Progenitor cell of endocrine pancreas (in vitro differentiated cells): ENCODE measurements around the gene DRG1. TPM values are rescaled to one million over a fixed set of nuclear protein-coding genes. Genes with fewer than 3 reads are reported as not detected.

Experiments used
- DNase-seq: peaks from one replicate; pipeline ENCODE4 v3.0.0; 2021; ENCODE audit warnings: low spot score; ENCODE audit not compliant: unreplicated experiment
- H3K27ac Mint-ChIP-seq: 2 replicates; pipeline ENCODE4 v1.8.0; 2021; ENCODE audit warnings: mild to moderate bottlenecking, moderate library complexity, mixed read lengths
- H3K27me3 Mint-ChIP-seq: 2 replicates; pipeline ENCODE4 v1.8.0; 2021; ENCODE audit warnings: mixed read lengths
- H3K36me3 Mint-ChIP-seq: 2 replicates; pipeline ENCODE4 v1.8.0; 2022; ENCODE audit warnings: mixed read lengths; ENCODE audit not compliant: insufficient read depth
- H3K4me1 Mint-ChIP-seq: 2 replicates; pipeline ENCODE4 v1.8.0; 2021; ENCODE audit warnings: low read depth, mixed read lengths
- H3K4me3 Mint-ChIP-seq: 2 replicates; pipeline ENCODE4 v1.8.0; 2021; ENCODE audit warnings: low read depth, mild to moderate bottlenecking, moderate library complexity, mixed read lengths
- H3K9me3 Mint-ChIP-seq: 2 replicates; pipeline ENCODE4 v1.8.0; 2021; ENCODE audit warnings: low read depth, mixed read lengths
- CTCF ChIP-seq: fragments of 200-600 bp; sonication (generic); IDR thresholded peaks from one replicate; pipeline ENCODE4 v1.5.0; 2021; ENCODE audit warnings: antibody characterized with exemption, mild to moderate bottlenecking; ENCODE audit not compliant: unreplicated experiment
- total RNA-seq: library from RNA; stranded (reverse); gene quantifications from 2 replicates; pipeline ENCODE4 v1.2.1, GENCODE V29; 2021

The DRG1 gene
- total RNA-seq, 1 donor from 2014 or later = 69.0 TPM

DNA sequence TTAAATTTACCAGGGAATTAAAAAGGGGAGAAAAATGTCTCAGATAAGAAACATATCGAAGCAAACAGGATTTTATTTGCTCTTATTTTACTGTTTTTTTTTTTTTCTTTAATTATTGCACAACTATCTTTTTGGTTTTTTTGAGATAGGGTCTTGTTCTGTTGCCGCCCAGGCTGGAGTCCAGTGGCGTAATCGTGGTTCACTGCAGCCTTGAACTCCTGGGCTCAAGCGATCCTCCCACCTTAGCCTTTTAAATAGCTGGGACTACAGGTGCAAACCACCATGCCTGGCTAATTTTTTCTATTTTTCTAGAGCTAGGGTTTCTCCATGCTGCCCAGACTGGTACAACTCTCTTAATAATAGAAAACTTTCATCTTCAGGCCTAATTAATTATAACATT is 32.5 kb downstream of the DRG1 start:
- Mint-ChIP-seq H3K36me3 (peaks cover 29% of the 10 kb centered on the region), H3K27ac (no peak overlapping the region), H3K4me3 (no peak overlapping the region), H3K4me1 (no peaks in the 10 kb centered on the region), H3K9me3 (no peaks in the 10 kb centered on the region), H3K27me3 (no peaks in the 10 kb centered on the region)
- no peak for TF ChIP-seq CTCF
- DNase-seq = no peak

GRCh38 chr22:31436132-31436531 is 36.7 kb downstream of the DRG1 start:
- H3K4me3 Mint-ChIP-seq = no peak overlapping the region
- no peaks in the 10 kb centered on the region for H3K9me3 Mint-ChIP-seq
- peaks cover 24% of the 10 kb centered on the region for H3K36me3 Mint-ChIP-seq
- DNase-seq = no peak
- no peaks in the 10 kb centered on the region for H3K4me1 Mint-ChIP-seq
- TF ChIP-seq CTCF = no peak
- H3K27ac Mint-ChIP-seq = no peak overlapping the region
- H3K27me3 Mint-ChIP-seq = no peaks in the 10 kb centered on the region

DNA sequence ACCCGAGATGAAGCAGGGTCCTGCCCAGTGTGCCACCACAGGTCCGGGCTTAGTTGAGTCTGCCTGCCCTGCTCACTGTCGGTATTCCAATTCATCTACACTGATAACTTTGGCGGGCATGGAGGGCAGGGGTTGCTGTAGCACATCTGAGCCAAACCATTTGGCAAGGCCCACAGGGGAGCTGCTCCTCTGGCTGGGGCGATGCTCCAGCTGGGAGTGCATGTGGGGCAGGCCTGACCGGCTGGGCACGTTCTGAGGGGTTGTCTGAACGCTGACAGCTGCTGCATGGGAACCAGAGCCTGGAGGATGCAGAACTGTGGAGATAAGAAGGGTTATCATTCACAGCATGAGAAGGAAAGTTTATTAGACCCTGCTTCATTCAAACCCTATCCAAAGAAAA is 40.4 kb downstream of the DRG1 start:
- TF ChIP-seq CTCF = no peak
- Mint-ChIP-seq H3K36me3 (peaks cover 27% of the 10 kb centered on the region), H3K9me3 (no peaks in the 10 kb centered on the region), H3K27ac (no peak overlapping the region), H3K27me3 (no peaks in the 10 kb centered on the region), H3K4me1 (no peaks in the 10 kb centered on the region), H3K4me3 (no peak overlapping the region)
- DNase-seq = no peak

DNA sequence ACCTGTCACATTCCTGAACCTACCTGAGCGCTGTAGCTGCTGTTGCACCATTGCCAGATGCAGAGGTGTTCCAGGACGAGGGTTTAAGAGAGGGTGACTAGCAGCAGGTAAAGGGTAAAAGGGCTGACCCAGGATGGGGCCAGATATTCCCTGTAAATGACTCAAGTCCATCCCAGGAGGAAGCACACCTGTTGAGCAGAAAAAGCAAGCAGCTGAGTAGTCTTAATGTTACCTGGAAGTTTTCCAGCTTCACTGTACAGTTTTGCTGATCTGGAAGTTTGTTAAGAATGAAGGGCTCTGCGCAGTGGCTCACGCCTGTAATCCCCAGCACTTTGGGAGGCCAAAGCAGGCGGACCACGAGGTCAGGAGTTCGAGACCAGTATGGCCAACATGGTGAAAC is 41.3 kb downstream of the DRG1 start:
- H3K4me1 Mint-ChIP-seq = no peaks in the 10 kb centered on the region
- no peak overlapping the region for H3K4me3 Mint-ChIP-seq
- DNase-seq = no peak
- H3K27ac Mint-ChIP-seq = no peak overlapping the region
- TF ChIP-seq CTCF = no peak
- no peaks in the 10 kb centered on the region for H3K27me3 Mint-ChIP-seq
- H3K9me3 Mint-ChIP-seq = no peaks in the 10 kb centered on the region
- peaks cover 26% of the 10 kb centered on the region for H3K36me3 Mint-ChIP-seq

GRCh38 chr22:31441652-31442051 is 42.2 kb downstream of the DRG1 start:
- Mint-ChIP-seq H3K4me1 (no peaks in the 10 kb centered on the region), H3K4me3 (no peak overlapping the region), H3K36me3 (peaks cover 24% of the 10 kb centered on the region), H3K9me3 (no peaks in the 10 kb centered on the region), H3K27ac (no peak overlapping the region), H3K27me3 (no peaks in the 10 kb centered on the region)
- DNase-seq = no peak
- TF ChIP-seq CTCF = no peak
